Breast epithelium (tissue), 3 donors: Measurements from ENCODE around the gene OLFM3.

Experiments
- CTCF ChIP-seq, 3 donors: fragments of 450-650 bp; IDR thresholded peaks; one replicate each; pipeline ENCODE4 v1.5.1; 2016 to 2017; ENCODE audit warnings: antibody characterized with exemption in 3 of 3, mild to moderate bottlenecking in 3 of 3, moderate library complexity in 3 of 3
- POLR2A ChIP-seq: fragments of 450-650 bp; IDR thresholded peaks from one replicate; pipeline ENCODE4 v1.6.1; 2016; ENCODE audit warnings: antibody characterized with exemption, mild to moderate bottlenecking, moderate library complexity
- POLR2AphosphoS5 ChIP-seq, 3 donors: sonication (generic); formaldehyde crosslinking; IDR thresholded peaks; one replicate each; pipeline ENCODE4 v1.6.1; 2017; ENCODE audit warnings: antibody characterized with exemption in 3 of 3

- TF ChIP-seq CTCF (IDR thresholded peaks at IDR 0.05) (no peak), POLR2A (no peak), POLR2AphosphoS5 (IDR thresholded peaks at IDR 0.05) (no peak)
Measured at GRCh38 chr1:101938681-101939080, 58.0 kb downstream of the OLFM3 start.
